ENCODE measurements around the gene METTL9.

DNA sequence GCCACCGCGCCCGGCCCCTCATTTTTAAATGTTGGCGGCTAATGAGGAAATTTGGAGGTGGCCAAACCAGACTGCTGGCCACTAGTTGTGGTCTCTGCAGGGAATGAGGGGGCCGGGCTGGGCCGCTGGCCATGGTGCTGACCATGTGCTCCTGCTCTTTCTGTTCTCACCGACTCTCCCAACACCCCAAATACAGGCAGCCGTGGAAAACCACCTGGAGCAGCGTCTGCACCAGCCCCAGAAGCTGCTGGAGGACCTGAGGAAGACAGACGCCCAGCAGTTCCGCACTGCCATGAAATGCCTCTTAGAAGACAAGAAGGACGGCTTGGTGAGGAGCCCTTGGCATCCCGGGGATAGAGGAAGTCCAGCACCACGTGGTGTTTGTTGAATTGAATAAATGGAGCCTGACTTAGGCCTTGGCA is 85.7 kb downstream of the METTL9 start:
- TF ChIP-seq, protein P1, sequence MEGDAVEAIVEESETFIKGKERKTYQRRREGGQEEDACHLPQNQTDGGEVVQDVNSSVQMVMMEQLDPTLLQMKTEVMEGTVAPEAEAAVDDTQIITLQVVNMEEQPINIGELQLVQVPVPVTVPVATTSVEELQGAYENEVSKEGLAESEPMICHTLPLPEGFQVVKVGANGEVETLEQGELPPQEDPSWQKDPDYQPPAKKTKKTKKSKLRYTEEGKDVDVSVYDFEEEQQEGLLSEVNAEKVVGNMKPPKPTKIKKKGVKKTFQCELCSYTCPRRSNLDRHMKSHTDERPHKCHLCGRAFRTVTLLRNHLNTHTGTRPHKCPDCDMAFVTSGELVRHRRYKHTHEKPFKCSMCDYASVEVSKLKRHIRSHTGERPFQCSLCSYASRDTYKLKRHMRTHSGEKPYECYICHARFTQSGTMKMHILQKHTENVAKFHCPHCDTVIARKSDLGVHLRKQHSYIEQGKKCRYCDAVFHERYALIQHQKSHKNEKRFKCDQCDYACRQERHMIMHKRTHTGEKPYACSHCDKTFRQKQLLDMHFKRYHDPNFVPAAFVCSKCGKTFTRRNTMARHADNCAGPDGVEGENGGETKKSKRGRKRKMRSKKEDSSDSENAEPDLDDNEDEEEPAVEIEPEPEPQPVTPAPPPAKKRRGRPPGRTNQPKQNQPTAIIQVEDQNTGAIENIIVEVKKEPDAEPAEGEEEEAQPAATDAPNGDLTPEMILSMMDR (conservative IDR thresholded peaks at IDR 0.05; ENCODE audit: low read length): no peak
- no peak for TF ChIP-seq EZH2phosphoT487 (IDR thresholded peaks at IDR 0.05; ENCODE audit: borderline replicate concordance)

Measured in Loucy (cell line).